NCI-H748 (cell line): Measurements from ENCODE around the gene NBPF11.
"Not testable (repeated sequence)": the region's sequence is repeated elsewhere in the genome, so short reads cannot be mapped to it uniquely, and the experiment has no call there.

Experiments
- DNase-seq: peaks from one replicate; lab custom pipeline; 2025; ENCODE audit not compliant: unreplicated experiment; lab: John Stamatoyannopoulos, UW

Gene NBPF11

DNA sequence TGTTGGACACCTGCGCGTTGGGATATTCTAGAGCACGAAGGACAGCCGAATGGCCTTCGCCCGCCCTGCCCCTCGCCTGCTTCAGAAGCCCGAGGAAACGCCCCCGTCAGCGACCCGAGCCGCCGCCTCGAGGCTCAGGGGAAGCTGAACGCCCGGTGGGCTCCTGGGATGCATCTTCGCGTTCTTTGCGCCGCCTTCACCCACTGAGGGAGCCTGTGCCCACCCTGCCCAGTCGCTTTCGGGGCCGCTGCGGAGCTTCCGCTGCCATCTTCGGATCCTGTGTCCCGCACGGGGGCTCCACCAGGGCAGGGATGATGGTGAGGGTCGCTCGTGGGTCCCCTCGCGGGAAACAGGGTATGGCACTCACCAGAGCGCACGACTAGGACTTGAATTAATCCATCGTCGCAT, 91.8 kb downstream of the NBPF11 start:
- not testable (repeated sequence) for DNase-seq

DNA sequence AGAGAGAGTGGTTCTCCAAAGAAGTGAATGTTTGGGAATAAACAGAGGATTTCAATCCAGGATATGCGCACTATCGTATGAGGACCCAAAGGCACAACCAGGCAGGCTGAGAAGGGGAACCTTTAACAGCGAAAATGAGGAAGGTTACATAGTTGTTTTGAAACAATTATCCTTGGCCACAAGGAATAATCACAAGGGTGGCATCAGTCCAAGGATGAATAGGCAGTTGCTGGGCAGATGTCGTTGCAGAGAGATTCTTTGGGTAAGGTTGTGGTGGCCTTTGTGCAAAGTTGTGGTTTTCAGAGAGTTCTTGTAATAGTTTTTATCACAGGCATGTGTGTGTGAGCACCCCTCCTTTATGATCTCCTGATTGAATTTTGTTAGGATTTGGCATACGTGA, 94.7 kb downstream of the NBPF11 start:
- not testable (repeated sequence) for DNase-seq
